Activated CD4-positive, alpha-beta T cell treated with anti-CD3 and anti-CD28 coated beads for 36 hours (primary cell): ENCODE measurements around the gene IL1R2. TPM values are rescaled to one million over a fixed set of nuclear protein-coding genes. Genes with fewer than 3 reads are reported as not detected.

Source experiments
- ATAC-seq: fragments of 200-7000 bp; cut with Tn5 transposase; one replicate; pipeline ENCODE4 v1.10.0; 2021; ENCODE audit warnings: mild to moderate bottlenecking, moderate library complexity
- CTCF ChIA-PET: fragments of 350-600 bp; sonication (Branson Sonifier 250); formaldehyde crosslinking; loops from one replicate; lab custom pipeline; 2021; ENCODE audit warnings: antibody characterized with exemption; lab: Charles Lee
- POLR2A ChIA-PET: fragments of 350-600 bp; sonication (Branson Sonifier 250); formaldehyde crosslinking; loops from one replicate; lab custom pipeline; 2021; ENCODE audit warnings: antibody characterized with exemption, inconsistent platforms; lab: Charles Lee
- DNase-seq: peaks from one replicate; pipeline ENCODE4 v3.0.0-alpha.2; 2020
- H3K27ac Mint-ChIP-seq: one replicate; pipeline ENCODE4 v1.8.0; 2021; ENCODE audit warnings: mixed read lengths
- H3K27me3 Mint-ChIP-seq: one replicate; pipeline ENCODE4 v1.8.0; 2021; ENCODE audit warnings: mixed read lengths
- H3K36me3 Mint-ChIP-seq: one replicate; pipeline ENCODE4 v1.8.0; 2021; ENCODE audit warnings: low read depth, mixed read lengths
- H3K4me1 Mint-ChIP-seq: one replicate; pipeline ENCODE4 v1.8.0; 2021; ENCODE audit warnings: mixed read lengths
- H3K4me3 Mint-ChIP-seq: one replicate; pipeline ENCODE4 v1.8.0; 2021; ENCODE audit warnings: mild to moderate bottlenecking, moderate library complexity, mixed read lengths
- H3K9me3 Mint-ChIP-seq: one replicate; pipeline ENCODE4 v1.8.0; 2021; ENCODE audit warnings: low read depth, mixed read lengths
- intact Hi-C, 2 experiments: fragments of 100-400 bp; cut with DNase I in 1 of 2; cut with micrococcal nuclease in 1 of 2; formaldehyde crosslinking; loops; one replicate each; pipeline versions ENCODE4 v1.14.2 to v1.15.1; 2022 to 2024; cut with DNase I, micrococcal nuclease
- total RNA-seq, 2 experiments: library from RNA; stranded (reverse); gene quantifications; one replicate each; pipeline ENCODE4 v1.2.3, GENCODE V29; 2021

IL1R2 gene
- total RNA-seq, 2 experiments from 2014 or later = 21.4 to 25.4 TPM

- H3K9me3 Mint-ChIP-seq = no peaks in the 10 kb centered on the region
- no peak for DNase-seq
- intact Hi-C loops = loop anchor here (1.0 to 2.0 kb wide), 4 partner anchors 233 to 436 kb away; no protein-coding TSS in a partner anchor
- ATAC-seq = no peak
- POLR2A ChIA-PET = interaction anchor here (1.2 to 1.4 kb wide), 2 partner anchors 7 to 55 kb away, joined by 4 read pairs; no protein-coding TSS in a partner anchor
- CTCF ChIA-PET = interaction anchor here (1.0 to 4.0 kb wide), 20 partner anchors 8 to 436 kb away, joined by 3 to 68 read pairs (median 5); no protein-coding TSS in a partner anchor
- peaks cover 17% of the 10 kb centered on the region for H3K4me1 Mint-ChIP-seq
- peaks cover 17% of the 10 kb centered on the region for H3K36me3 Mint-ChIP-seq
- H3K4me3 Mint-ChIP-seq = peak overlapping the region; percentile 5
- no peaks in the 10 kb centered on the region for H3K27me3 Mint-ChIP-seq
- peak overlapping the region; percentile 77 for H3K27ac Mint-ChIP-seq
Observed at GRCh38 chr2:102006886-102007278, 15.1 kb downstream of the IL1R2 start.

GRCh38 chr2:102008490-102008889, 16.7 kb downstream of the IL1R2 start:
- Mint-ChIP-seq H3K36me3 (peaks cover 30% of the 10 kb centered on the region), H3K9me3 (peaks cover 8% of the 10 kb centered on the region), H3K4me1 (peaks cover 30% of the 10 kb centered on the region), H3K4me3 (no peak overlapping the region), H3K27ac (no peak overlapping the region), H3K27me3 (no peaks in the 10 kb centered on the region)
- intact Hi-C loops = no loop called here
- ChIA-PET POLR2A (no interaction called here), CTCF (interaction anchor here (0.6 to 1.4 kb wide), 7 partner anchors 9 to 233 kb away, joined by 3 to 5 read pairs (median 3); no protein-coding TSS in a partner anchor)
- DNase-seq (no peak), ATAC-seq (no peak)

GRCh38 chr2:102009557-102009956, 17.8 kb downstream of the IL1R2 start:
- CTCF ChIA-PET = interaction anchor here (0.8 to 1.6 kb wide), 2 partner anchors 18 to 231 kb away, joined by 3 to 6 read pairs; no protein-coding TSS in a partner anchor
- ATAC-seq (no peak), DNase-seq (no peak)
- intact Hi-C loops = no loop called here
- Mint-ChIP-seq H3K27me3 (no peaks in the 10 kb centered on the region), H3K4me1 (peaks cover 39% of the 10 kb centered on the region), H3K9me3 (peaks cover 13% of the 10 kb centered on the region), H3K36me3 (peaks cover 38% of the 10 kb centered on the region), H3K4me3 (no peak overlapping the region), H3K27ac (no peak overlapping the region)
- POLR2A ChIA-PET = no interaction called here

GRCh38 chr2:102010902-102011301, 19.1 kb downstream of the IL1R2 start:
- no peaks in the 10 kb centered on the region for H3K27me3 Mint-ChIP-seq
- ChIA-PET CTCF (interaction anchor here (1.4 to 1.6 kb wide), 2 partner anchors 9 to 230 kb away, joined by 5 to 6 read pairs; no protein-coding TSS in a partner anchor), POLR2A (no interaction called here)
- ATAC-seq = peak; percentile 41
- H3K27ac Mint-ChIP-seq = peak overlapping the region; percentile 79
- peak overlapping the region; percentile 0 for H3K4me3 Mint-ChIP-seq
- peaks cover 45% of the 10 kb centered on the region for H3K4me1 Mint-ChIP-seq
- peaks cover 42% of the 10 kb centered on the region for H3K36me3 Mint-ChIP-seq
- H3K9me3 Mint-ChIP-seq = peaks cover 13% of the 10 kb centered on the region
- DNase-seq = no peak
- intact Hi-C loops = no loop called here

- CTCF ChIA-PET = interaction anchor here (1.0 to 5.3 kb wide), 9 partner anchors 8 to 437 kb away, joined by 3 to 38 read pairs (median 4); no protein-coding TSS in a partner anchor
- DNase-seq (no peak), ATAC-seq (no peak)
- H3K27ac Mint-ChIP-seq = peak overlapping the region; percentile 61
- intact Hi-C loops = no loop called here
- H3K9me3 Mint-ChIP-seq = peaks cover 13% of the 10 kb centered on the region
- no peaks in the 10 kb centered on the region for H3K27me3 Mint-ChIP-seq
- POLR2A ChIA-PET = interaction anchor here (0.6 to 2.5 kb wide), 4 partner anchors 11 to 706 kb away, joined by 3 to 8 read pairs (median 4); no protein-coding TSS in a partner anchor
- peaks cover 40% of the 10 kb centered on the region for H3K36me3 Mint-ChIP-seq
- H3K4me3 Mint-ChIP-seq = no peak overlapping the region
- peaks cover 49% of the 10 kb centered on the region for H3K4me1 Mint-ChIP-seq
Observed at GRCh38 chr2:102012061-102012614, 20.4 kb downstream of the IL1R2 start.

GRCh38 chr2:102013206-102014040, 21.7 kb downstream of the IL1R2 start:
- peak overlapping the region; percentile 83 for H3K27ac Mint-ChIP-seq
- H3K36me3 Mint-ChIP-seq = peaks cover 40% of the 10 kb centered on the region

GRCh38 chr2:102014041-102014345, 22.2 kb downstream of the IL1R2 start:
- CTCF ChIA-PET = interaction anchor here (0.5 to 5.3 kb wide), 11 partner anchors 8 to 237 kb away, joined by 3 to 38 read pairs (median 4); no protein-coding TSS in a partner anchor
- Mint-ChIP-seq H3K9me3 (peaks cover 13% of the 10 kb centered on the region), H3K4me3 (no peak overlapping the region), H3K27me3 (no peaks in the 10 kb centered on the region), H3K27ac (peak overlapping the region; percentile 83), H3K4me1 (peaks cover 55% of the 10 kb centered on the region), H3K36me3 (peaks cover 40% of the 10 kb centered on the region)
- no peak for DNase-seq
- ATAC-seq = peak; percentile 53
- POLR2A ChIA-PET = interaction anchor here (0.5 to 2.5 kb wide), 6 partner anchors 9 to 705 kb away, joined by 3 to 8 read pairs (median 4); partner anchors contain the start of gene RNF149
- intact Hi-C loops = loop anchor here in 1 of 2 experiments (2.0 kb wide), 1 partner anchor 13 kb away; no protein-coding TSS in a partner anchor

More at GRCh38 chr2:102013206-102014040, 21.7 kb downstream of the IL1R2 start:
- peak; percentile 45 for ATAC-seq
- POLR2A ChIA-PET = interaction anchor here (0.5 to 2.5 kb wide), 6 partner anchors 9 to 145 kb away, joined by 3 to 8 read pairs (median 4); no protein-coding TSS in a partner anchor
- H3K4me1 Mint-ChIP-seq = peaks cover 49% of the 10 kb centered on the region
- DNase-seq = peak; percentile 39
- intact Hi-C loops = loop anchor here in 1 of 2 experiments (2.0 kb wide), 1 partner anchor 13 kb away; no protein-coding TSS in a partner anchor
- peaks cover 13% of the 10 kb centered on the region for H3K9me3 Mint-ChIP-seq
- CTCF ChIA-PET = interaction anchor here (0.5 to 5.3 kb wide), 15 partner anchors 7 to 436 kb away, joined by 3 to 38 read pairs (median 4); no protein-coding TSS in a partner anchor
- no peaks in the 10 kb centered on the region for H3K27me3 Mint-ChIP-seq
- H3K4me3 Mint-ChIP-seq = no peak overlapping the region

GRCh38 chr2:102015399-102015798, 23.6 kb downstream of the IL1R2 start:
- Mint-ChIP-seq H3K4me3 (no peak overlapping the region), H3K27ac (no peak overlapping the region), H3K4me1 (peaks cover 58% of the 10 kb centered on the region), H3K27me3 (peaks cover under 1% of the 10 kb centered on the region), H3K36me3 (peaks cover 38% of the 10 kb centered on the region), H3K9me3 (peaks cover 13% of the 10 kb centered on the region)
- DNase-seq (no peak), ATAC-seq (no peak)
- intact Hi-C loops = loop anchor here in 1 of 2 experiments (2.0 to 5.0 kb wide), 3 partner anchors 15 to 352 kb away; no protein-coding TSS in a partner anchor
- POLR2A ChIA-PET = no interaction called here
- CTCF ChIA-PET = interaction anchor here (1.0 to 5.3 kb wide), 5 partner anchors 9 to 236 kb away, joined by 3 to 38 read pairs (median 11); no protein-coding TSS in a partner anchor

- peaks cover 58% of the 10 kb centered on the region for H3K4me1 Mint-ChIP-seq
- CTCF ChIA-PET = interaction anchor here (0.8 to 5.3 kb wide), 4 partner anchors 9 to 224 kb away, joined by 3 to 38 read pairs (median 10); no protein-coding TSS in a partner anchor
- DNase-seq (no peak), ATAC-seq (peak; percentile 19)
- peaks cover 13% of the 10 kb centered on the region for H3K9me3 Mint-ChIP-seq
- intact Hi-C loops = loop anchor here in 1 of 2 experiments (5.0 kb wide), 2 partner anchors 134 to 351 kb away; no protein-coding TSS in a partner anchor
- H3K36me3 Mint-ChIP-seq = peaks cover 32% of the 10 kb centered on the region
- no peak overlapping the region for H3K27ac Mint-ChIP-seq
- H3K4me3 Mint-ChIP-seq = no peak overlapping the region
- peaks cover 2% of the 10 kb centered on the region for H3K27me3 Mint-ChIP-seq
- POLR2A ChIA-PET = no interaction called here
Observed at GRCh38 chr2:102016399-102016955, 24.7 kb downstream of the IL1R2 start.

GRCh38 chr2:102018823-102019445, 27.2 kb downstream of the IL1R2 start:
- Mint-ChIP-seq H3K4me1 (peaks cover 49% of the 10 kb centered on the region), H3K27ac (no peak overlapping the region), H3K4me3 (no peak overlapping the region), H3K36me3 (peaks cover 20% of the 10 kb centered on the region), H3K9me3 (no peaks in the 10 kb centered on the region), H3K27me3 (peaks cover 2% of the 10 kb centered on the region)
- ATAC-seq (peak; percentile 29), DNase-seq (no peak)
- intact Hi-C loops = loop anchor here in 1 of 2 experiments (5.0 kb wide), 2 partner anchors 137 to 348 kb away; no protein-coding TSS in a partner anchor
- CTCF ChIA-PET = interaction anchor here (1.3 to 3.9 kb wide), 8 partner anchors 11 to 221 kb away, joined by 3 to 71 read pairs (median 8); no protein-coding TSS in a partner anchor
- POLR2A ChIA-PET = no interaction called here
